CD4-positive, alpha-beta memory T cell (primary cell): ENCODE results near the gene WASF3. TPM values are rescaled to one million over a fixed set of nuclear protein-coding genes. Genes with fewer than 3 reads are reported as not detected.

Experiments
- CTCF ChIA-PET: fragments of 350-600 bp; sonication (Branson Sonifier 250); formaldehyde crosslinking; loops from one replicate; lab custom pipeline; 2021; ENCODE audit warnings: inconsistent platforms; ENCODE audit not compliant: partially characterized antibody; lab: Charles Lee
- POLR2A ChIA-PET: fragments of 350-600 bp; sonication (Branson Sonifier 250); formaldehyde crosslinking; loops from one replicate; lab custom pipeline; 2021; ENCODE audit not compliant: partially characterized antibody; lab: Charles Lee
- DNase-seq, 5 donors: peaks; one replicate each; pipeline versions ENCODE4 v3.0.0 to v3.0.0-alpha.2; 2020 to 2022; ENCODE audit warnings: mixed read lengths in 1 of 5
- H3K27ac ChIP-seq: one replicate; pipeline ENCODE4 v1.7.0; 2013; ENCODE audit warnings: low read depth, low read length
- H3K27me3 ChIP-seq: 2 replicates; pipeline ENCODE4 v1.7.0; 2013; ENCODE audit warnings: mild to moderate bottlenecking, low read length, moderate library complexity; ENCODE audit not compliant: insufficient read depth
- H3K36me3 ChIP-seq: 2 replicates; pipeline ENCODE4 v1.7.0; 2013; ENCODE audit warnings: mild to moderate bottlenecking, low read length, moderate library complexity; ENCODE audit not compliant: insufficient read depth
- H3K4me1 ChIP-seq: 2 replicates; pipeline ENCODE4 v1.7.0; 2013; ENCODE audit warnings: mild to moderate bottlenecking, low read length, moderate library complexity; ENCODE audit not compliant: insufficient read depth
- H3K4me3 ChIP-seq, 2 donors: one replicate each; pipeline ENCODE4 v1.7.0; 2013; ENCODE audit warnings: low read length in 2 of 2, mild to moderate bottlenecking in 1 of 2
- H3K9me3 ChIP-seq, 2 donors: one replicate each; pipeline ENCODE4 v1.7.0; 2013; ENCODE audit warnings: low read length in 2 of 2, control low read depth in 1 of 2; ENCODE audit not compliant: control insufficient read depth in 1 of 2
- H3K27ac Mint-ChIP-seq, 7 donors: one replicate each; pipeline ENCODE4 v1.8.0; 2020 to 2021; ENCODE audit warnings: mixed read lengths in 7 of 7, mild to moderate bottlenecking in 6 of 7, inconsistent platforms in 3 of 7, moderate library complexity in 3 of 7
- H3K27me3 Mint-ChIP-seq, 2 donors: one replicate each; pipeline ENCODE4 v1.8.0; 2020 to 2021; ENCODE audit warnings: mixed read lengths in 2 of 2
- H3K36me3 Mint-ChIP-seq, 2 donors: one replicate each; pipeline ENCODE4 v1.8.0; 2020 to 2021; ENCODE audit warnings: mixed read lengths in 2 of 2, inconsistent platforms in 1 of 2, mild to moderate bottlenecking in 1 of 2
- H3K4me1 Mint-ChIP-seq, 4 donors: one replicate each; pipeline ENCODE4 v1.8.0; 2020 to 2021; ENCODE audit warnings: mixed read lengths in 4 of 4, mild to moderate bottlenecking in 1 of 4
- H3K4me3 Mint-ChIP-seq, 8 donors: one replicate each; pipeline ENCODE4 v1.8.0; 2020 to 2021; ENCODE audit warnings: mixed read lengths in 8 of 8, mild to moderate bottlenecking in 7 of 8, moderate library complexity in 6 of 8, inconsistent platforms in 3 of 8
- H3K9me3 Mint-ChIP-seq, 8 donors: one replicate each; pipeline ENCODE4 v1.8.0; 2020 to 2021; ENCODE audit warnings: mixed read lengths in 8 of 8, mild to moderate bottlenecking in 5 of 8, inconsistent platforms in 3 of 8, moderate library complexity in 1 of 8
- intact Hi-C: fragments of 100-400 bp; cut with micrococcal nuclease; formaldehyde crosslinking; loops from one replicate; pipeline ENCODE4 v1.15.1; 2023
- polyA plus RNA-seq, 2 donors: library from polyadenylated mRNA; unstranded; fragments of 300-500 nt; fragmentation: Illumina TruSeq; gene quantifications; one replicate each; pipeline ENCODE4 v1.2.3, GENCODE V29; 2021
- total RNA-seq, 2 experiments: library from RNA; stranded (reverse); gene quantifications; one replicate each; pipeline ENCODE4 v1.2.3, GENCODE V29; 2021

Gene WASF3
- total and polyA plus RNA-seq, 4 experiments from 2014 or later, result not detected

DNA sequence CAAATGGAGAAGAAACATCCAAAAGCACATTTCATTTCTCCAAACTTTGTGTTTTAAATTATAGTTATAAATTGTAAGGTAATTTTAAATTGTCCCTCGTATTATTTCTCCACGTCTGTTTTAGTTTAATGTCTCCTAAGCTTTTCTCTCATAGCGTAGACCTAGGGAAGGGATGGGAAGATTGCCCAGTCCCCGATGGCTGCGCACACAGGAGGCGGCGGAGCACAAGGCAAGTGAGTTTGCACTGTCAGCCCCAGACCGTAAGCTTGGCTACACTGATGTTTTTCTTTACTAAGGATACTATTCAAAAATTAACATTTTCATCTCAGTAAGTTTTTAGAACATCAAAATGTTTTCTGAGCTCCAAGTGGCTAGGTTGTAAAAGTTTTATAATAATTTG lies 130.8 kb downstream of the WASF3 start:
- DNase-seq, result no peak
- Mint-ChIP-seq H3K27me3 (peaks cover 7 to 14% of the 10 kb centered on the region in 2 donors), H3K4me3 (no peak overlapping the region), H3K27ac (no peak overlapping the region), H3K4me1 (no peaks in the 10 kb centered on the region), H3K9me3 (peaks cover 0 to 24% (median 19%) of the 10 kb centered on the region in 8 donors), H3K36me3 (no peaks in the 10 kb centered on the region)
- ChIA-PET POLR2A (no interaction called here), CTCF (interaction anchor here (5.1 kb wide), 1 partner anchor 11 kb away, joined by 23 read pairs; no protein-coding TSS in a partner anchor)
- Histone ChIP-seq H3K36me3 (no peaks in the 10 kb centered on the region), H3K9me3 (no peaks in the 10 kb centered on the region), H3K27ac (no peak overlapping the region), H3K4me1 (no peaks in the 10 kb centered on the region), H3K4me3 (no peak overlapping the region), H3K27me3 (no peaks in the 10 kb centered on the region)
- intact Hi-C loops, result no loop called here

DNA sequence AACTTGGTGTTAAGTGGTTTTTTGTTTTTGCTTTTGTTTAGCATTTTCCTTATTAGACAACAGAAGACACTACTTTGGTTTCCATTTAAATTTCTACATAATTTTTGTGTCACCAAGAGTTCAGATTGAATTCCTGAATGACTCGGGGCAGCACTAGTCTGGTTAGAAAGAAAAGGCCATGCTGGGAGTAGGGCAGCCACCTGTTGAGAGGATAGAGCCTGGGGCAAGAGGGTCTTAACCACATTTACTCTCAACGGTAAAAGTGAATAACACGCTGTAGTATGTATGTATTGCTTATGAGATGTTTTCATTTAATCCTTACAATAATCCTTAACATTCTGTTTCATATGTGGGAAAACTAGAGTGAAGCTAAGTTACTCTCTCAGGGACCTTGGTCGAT lies 131.5 kb downstream of the WASF3 start:
- H3K36me3 Mint-ChIP-seq, result no peaks in the 10 kb centered on the region
- H3K4me1 Mint-ChIP-seq, result no peaks in the 10 kb centered on the region
- H3K4me3 Mint-ChIP-seq, result no peak overlapping the region
- H3K27me3 Mint-ChIP-seq, result peaks cover 9 to 13% of the 10 kb centered on the region in 2 donors
- Histone ChIP-seq H3K9me3 (no peaks in the 10 kb centered on the region), H3K36me3 (no peaks in the 10 kb centered on the region), H3K27me3 (no peaks in the 10 kb centered on the region), H3K27ac (no peak overlapping the region), H3K4me1 (no peaks in the 10 kb centered on the region), H3K4me3 (no peak overlapping the region)
- H3K27ac Mint-ChIP-seq, result no peak overlapping the region
- POLR2A ChIA-PET, result no interaction called here
- no peak for DNase-seq
- peaks cover 0 to 24% (median 19%) of the 10 kb centered on the region in 8 donors for H3K9me3 Mint-ChIP-seq
- CTCF ChIA-PET, result interaction anchor here (1.2 to 5.1 kb wide), 2 partner anchors 10 to 504 kb away, joined by 3 to 23 read pairs; no protein-coding TSS in a partner anchor
- intact Hi-C loops, result no loop called here

DNA sequence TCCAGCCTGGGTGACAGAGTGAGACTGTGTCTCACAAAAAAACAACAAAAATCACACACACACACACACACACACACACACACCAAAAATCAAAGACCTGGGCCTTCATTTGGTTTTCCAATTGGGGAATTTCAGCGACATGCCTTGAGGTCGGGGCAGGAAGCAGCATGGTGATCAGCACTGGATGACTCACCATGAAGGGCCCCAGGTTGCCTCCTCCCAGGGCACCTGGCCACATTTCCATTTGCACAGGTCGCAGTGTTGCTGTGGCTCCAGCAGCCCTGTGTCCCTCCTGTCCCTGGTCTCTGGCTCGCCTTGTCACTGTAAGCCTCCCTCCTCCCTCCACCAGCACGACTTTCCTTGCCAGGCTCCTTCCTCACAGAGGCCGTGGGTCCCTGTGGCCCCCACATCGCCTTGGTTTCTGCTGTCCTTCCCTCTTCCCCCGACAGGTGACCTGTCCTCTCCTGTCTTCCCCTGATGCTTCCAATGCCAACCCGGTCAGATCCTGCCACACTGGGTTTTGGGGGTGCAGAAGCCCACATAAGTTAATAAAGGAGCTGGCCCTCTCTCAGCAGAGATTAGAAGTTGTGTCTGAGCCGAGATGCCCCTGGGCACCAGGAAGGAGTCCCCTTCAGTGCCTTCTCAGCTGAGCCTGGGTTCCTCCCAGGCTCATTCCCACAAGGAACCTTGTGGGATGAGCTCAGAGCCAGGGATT lies 136.4 kb downstream of the WASF3 start:
- no peaks in the 10 kb centered on the region for H3K36me3 ChIP-seq
- intact Hi-C loops, result no loop called here
- H3K9me3 Mint-ChIP-seq, result peaks cover 0 to 25% (median 20%) of the 10 kb centered on the region in 8 donors
- DNase-seq, result no peak
- no peaks in the 10 kb centered on the region for H3K27me3 ChIP-seq
- no peaks in the 10 kb centered on the region for H3K9me3 ChIP-seq
- H3K27ac Mint-ChIP-seq, result no peak overlapping the region
- H3K4me3 Mint-ChIP-seq, result no peak overlapping the region
- H3K36me3 Mint-ChIP-seq, result no peaks in the 10 kb centered on the region
- H3K27ac ChIP-seq, result no peak overlapping the region
- peaks cover 4% of the 10 kb centered on the region for H3K4me1 ChIP-seq
- H3K4me3 ChIP-seq, result no peak overlapping the region
- H3K4me1 Mint-ChIP-seq, result peaks cover 0 to 3% (median 0%) of the 10 kb centered on the region in 4 donors
- peaks cover 3 to 8% of the 10 kb centered on the region in 2 donors for H3K27me3 Mint-ChIP-seq
- ChIA-PET CTCF (interaction anchor here (1.0 to 3.9 kb wide), 3 partner anchors 9 to 88 kb away, joined by 3 to 19 read pairs (median 12); no protein-coding TSS in a partner anchor), POLR2A (no interaction called here)

- Histone ChIP-seq H3K9me3 (no peaks in the 10 kb centered on the region), H3K36me3 (no peaks in the 10 kb centered on the region), H3K4me3 (no peak overlapping the region), H3K27ac (no peak overlapping the region), H3K4me1 (peaks cover 4% of the 10 kb centered on the region), H3K27me3 (no peaks in the 10 kb centered on the region)
- Mint-ChIP-seq H3K36me3 (no peaks in the 10 kb centered on the region), H3K9me3 (peaks cover 0 to 24% (median 16%) of the 10 kb centered on the region in 8 donors), H3K4me3 (no peak overlapping the region), H3K4me1 (peaks cover 0 to 3% (median under 1%) of the 10 kb centered on the region in 4 donors), H3K27ac (peak overlapping the region in 1 of 7 donors; percentile 35), H3K27me3 (peaks cover 3 to 6% of the 10 kb centered on the region in 2 donors)
- ChIA-PET POLR2A (no interaction called here), CTCF (interaction anchor here (1.0 to 5.2 kb wide), 4 partner anchors 10 to 509 kb away, joined by 3 to 177 read pairs (median 16); no protein-coding TSS in a partner anchor)
- intact Hi-C loops, result loop anchor here (5.0 kb wide), 1 partner anchor 197 kb away; no protein-coding TSS in a partner anchor
- no peak for DNase-seq
Observed at GRCh38 chr13:26694609-26695359, 137.3 kb downstream of the WASF3 start.

DNA sequence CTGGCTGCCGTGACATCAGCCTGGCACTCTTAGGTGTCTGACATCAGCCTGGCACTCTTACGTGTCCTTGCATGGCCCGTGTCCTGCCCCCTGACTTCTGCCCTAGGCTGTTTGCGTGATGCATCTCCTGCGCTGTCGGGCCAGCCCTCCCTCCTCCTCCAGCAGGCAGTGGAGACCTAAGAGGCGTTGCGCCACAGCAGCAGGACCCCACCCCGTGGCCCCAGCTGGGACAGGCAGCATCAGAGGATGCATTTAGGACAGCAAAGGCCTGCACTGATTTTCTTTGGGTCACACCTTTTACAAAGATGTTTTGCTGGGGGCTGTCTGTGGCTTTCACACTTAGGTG lies 137.8 kb downstream of the WASF3 start:
- Mint-ChIP-seq H3K27ac (peak overlapping the region in 1 of 7 donors; percentile 35), H3K9me3 (peaks cover 0 to 19% (median 12%) of the 10 kb centered on the region in 8 donors), H3K36me3 (no peaks in the 10 kb centered on the region), H3K27me3 (peaks cover 3 to 6% of the 10 kb centered on the region in 2 donors), H3K4me3 (no peak overlapping the region), H3K4me1 (peaks cover 0 to 3% (median under 1%) of the 10 kb centered on the region in 4 donors)
- Histone ChIP-seq H3K4me3 (no peak overlapping the region), H3K27ac (no peak overlapping the region), H3K9me3 (no peaks in the 10 kb centered on the region), H3K27me3 (no peaks in the 10 kb centered on the region), H3K36me3 (no peaks in the 10 kb centered on the region), H3K4me1 (peaks cover 4% of the 10 kb centered on the region)
- ChIA-PET CTCF (interaction anchor here (1.0 to 5.2 kb wide), 5 partner anchors 11 to 510 kb away, joined by 3 to 177 read pairs (median 19); no protein-coding TSS in a partner anchor), POLR2A (no interaction called here)
- intact Hi-C loops, result loop anchor here (5.0 kb wide), 1 partner anchor 198 kb away; no protein-coding TSS in a partner anchor
- DNase-seq, result no peak

- POLR2A ChIA-PET, result no interaction called here
- peaks cover 4% of the 10 kb centered on the region for H3K4me1 ChIP-seq
- no peak for DNase-seq
- Mint-ChIP-seq H3K27ac (no peak overlapping the region), H3K9me3 (peaks cover 0 to 13% (median 8%) of the 10 kb centered on the region in 8 donors), H3K27me3 (peaks cover 3 to 6% of the 10 kb centered on the region in 2 donors), H3K4me3 (no peak overlapping the region), H3K4me1 (peaks cover 0 to 3% (median under 1%) of the 10 kb centered on the region in 4 donors), H3K36me3 (no peaks in the 10 kb centered on the region)
- H3K27me3 ChIP-seq, result no peaks in the 10 kb centered on the region
- H3K27ac ChIP-seq, result no peak overlapping the region
- H3K4me3 ChIP-seq, result no peak overlapping the region
- H3K36me3 ChIP-seq, result no peaks in the 10 kb centered on the region
- CTCF ChIA-PET, result interaction anchor here (1.2 to 5.2 kb wide), 7 partner anchors 10 to 511 kb away, joined by 3 to 177 read pairs (median 12); no protein-coding TSS in a partner anchor
- no peaks in the 10 kb centered on the region for H3K9me3 ChIP-seq
- intact Hi-C loops, result loop anchor here (5.0 kb wide), 1 partner anchor 199 kb away; no protein-coding TSS in a partner anchor
Observed at GRCh38 chr13:26695891-26696311, 138.4 kb downstream of the WASF3 start.
